Stimulated activated CD8-positive, alpha-beta memory T cell treated with anti-CD3 and anti-CD28 coated beads, Interleukin-7, amount 100 ng/mL, for 48 hours (primary cell): ENCODE data around the gene MRPL39.
"Not testable (repeated sequence)": the region's sequence is repeated elsewhere in the genome, so short reads cannot be mapped to it uniquely, and the experiment has no call there.

Experiments used
- DNase-seq, 2 donors: peaks; one replicate each; pipeline ENCODE4 v3.0.0-alpha.2; 2020; ENCODE audit warnings: low read depth in 1 of 2; ENCODE audit errors: extremely low read depth in 1 of 2

The MRPL39 gene

GRCh38 chr21:25607151-25608043 is at the start of gene MRPL39:
MRPL39 (minus strand) TSS chr21:25607481; CDS start chr21:25607475, 6 bp downstream.
- DNase-seq = peak; percentile 74 to 89

DNA sequence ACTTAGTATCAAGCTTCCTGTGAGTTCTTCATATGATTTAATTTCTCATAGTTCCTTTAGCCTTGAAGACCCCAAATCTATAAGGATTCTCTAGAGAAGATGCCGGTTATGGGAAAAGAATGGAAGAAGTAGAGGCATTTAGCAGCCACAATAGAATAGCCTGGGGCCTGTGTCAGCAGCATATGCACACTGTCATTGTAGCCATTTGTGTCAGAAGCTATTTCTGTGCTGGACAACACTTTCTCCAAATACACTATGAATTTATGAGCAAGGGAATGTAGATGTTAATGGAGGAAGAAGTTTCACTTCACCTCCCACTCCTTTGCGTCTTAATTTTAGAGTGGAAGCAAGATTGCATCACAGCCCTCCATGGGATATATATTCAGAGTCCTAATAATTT is 49.1 kb upstream of the MRPL39 start:
- no peak for DNase-seq

DNA sequence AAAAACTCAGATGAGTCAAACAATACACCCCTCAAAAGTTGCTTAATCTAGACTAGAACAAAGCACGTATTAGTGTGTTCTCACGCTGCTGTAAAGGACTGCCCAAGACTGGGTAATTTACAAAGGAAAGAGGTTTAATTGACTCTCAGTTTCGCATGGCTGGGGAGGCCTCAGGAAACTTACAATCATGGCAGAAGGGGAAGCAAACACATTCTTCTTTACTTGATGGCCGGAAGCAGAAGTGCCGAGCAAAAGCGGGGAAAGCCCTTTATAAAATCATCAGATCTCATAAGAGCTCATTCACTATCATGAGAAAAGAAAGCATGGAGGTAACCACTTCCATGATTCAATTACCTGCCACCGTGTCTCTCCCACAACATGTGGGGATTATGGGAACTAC is 41.9 kb upstream of the MRPL39 start:
- no peak for DNase-seq

- DNase-seq = no peak
Observed at GRCh38 chr21:25647647-25648046, 40.4 kb upstream of the MRPL39 start.

DNA sequence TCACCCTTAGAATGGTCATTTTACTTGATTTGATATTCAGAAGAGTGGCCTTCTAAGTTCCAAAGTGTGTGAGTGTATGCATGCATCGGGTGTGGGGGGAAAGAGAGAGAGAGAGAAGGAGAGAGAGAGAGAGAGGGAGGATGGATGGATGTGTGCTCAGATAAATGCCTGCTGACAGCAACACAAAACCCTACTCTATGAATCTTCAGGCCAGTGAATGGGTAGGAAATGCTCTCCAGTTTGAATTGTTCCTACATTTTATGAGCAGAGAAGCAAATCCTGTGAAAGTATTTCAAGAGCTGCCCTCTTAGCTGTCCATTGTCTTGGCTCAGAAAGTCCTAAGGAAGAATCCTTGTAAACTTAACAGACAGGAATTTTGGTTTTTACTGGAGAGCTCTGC is 39.2 kb upstream of the MRPL39 start:
- no peak for DNase-seq

GRCh38 chr21:25643486-25643885 is 36.2 kb upstream of the MRPL39 start:
- DNase-seq = no peak

DNA sequence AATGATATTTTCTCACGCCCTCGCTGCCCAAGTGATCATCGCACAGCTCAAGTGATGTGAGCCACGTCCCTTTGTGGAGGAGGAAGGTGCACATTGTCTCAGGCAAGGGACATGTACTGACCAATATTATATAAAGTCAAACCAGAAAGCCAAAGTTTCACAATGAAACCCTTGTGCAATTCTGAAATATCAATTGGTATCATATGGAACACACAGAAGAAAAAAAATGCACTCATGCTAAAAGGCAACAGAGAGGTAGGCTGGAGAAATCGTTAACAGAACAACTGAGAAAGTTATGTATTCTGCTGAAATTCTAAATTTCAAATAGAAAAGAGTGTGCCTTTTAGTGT is 33.6 kb upstream of the MRPL39 start:
- no peak for DNase-seq

DNA sequence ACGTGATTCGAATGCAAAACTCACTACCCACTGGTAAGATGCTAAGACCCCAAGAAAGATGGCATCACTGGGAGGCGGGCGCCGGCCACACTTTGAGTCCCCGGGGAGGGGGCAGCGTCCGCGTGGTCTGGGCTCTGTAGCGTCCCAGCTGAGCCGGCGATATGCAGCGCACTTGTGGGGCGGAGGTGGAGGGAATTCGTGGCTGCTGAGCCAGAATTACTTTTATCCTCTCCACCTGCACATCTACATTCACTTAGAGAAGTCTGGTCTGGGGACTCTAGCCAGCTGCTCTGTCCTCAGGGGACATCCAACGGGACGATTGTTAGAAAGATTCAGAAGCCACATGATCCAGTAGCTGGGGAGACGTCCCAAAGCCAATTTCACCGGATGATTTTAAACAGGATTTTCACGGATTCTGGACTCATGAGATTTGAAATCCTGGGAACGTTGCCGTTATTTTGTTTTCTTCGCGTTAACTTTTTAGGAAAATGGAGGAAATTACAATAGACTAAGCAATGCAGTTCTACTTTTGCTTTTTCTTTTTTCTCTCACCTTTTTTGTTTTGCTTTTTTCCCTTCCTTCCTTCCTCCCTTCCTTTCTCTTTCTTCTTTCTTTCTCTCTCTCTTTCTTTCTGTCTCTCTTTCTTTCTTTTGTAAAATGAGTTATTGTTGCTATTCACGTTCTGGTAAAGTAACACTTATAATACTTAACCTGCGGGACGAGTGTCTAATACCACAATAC is 33.1 kb upstream of the MRPL39 start:
- no peak for DNase-seq

GRCh38 chr21:25639551-25640201 is 32.4 kb upstream of the MRPL39 start:
- DNase-seq = peak; percentile 6 to 21

GRCh38 chr21:25638660-25639550 is 31.6 kb upstream of the MRPL39 start, which contains the start of gene JAM2:
JAM2 (plus strand) TSS chr21:25639258; CDS start chr21:25639822, 564 bp downstream.
- peak in 1 of 2 donors; percentile 18 for DNase-seq

DNA sequence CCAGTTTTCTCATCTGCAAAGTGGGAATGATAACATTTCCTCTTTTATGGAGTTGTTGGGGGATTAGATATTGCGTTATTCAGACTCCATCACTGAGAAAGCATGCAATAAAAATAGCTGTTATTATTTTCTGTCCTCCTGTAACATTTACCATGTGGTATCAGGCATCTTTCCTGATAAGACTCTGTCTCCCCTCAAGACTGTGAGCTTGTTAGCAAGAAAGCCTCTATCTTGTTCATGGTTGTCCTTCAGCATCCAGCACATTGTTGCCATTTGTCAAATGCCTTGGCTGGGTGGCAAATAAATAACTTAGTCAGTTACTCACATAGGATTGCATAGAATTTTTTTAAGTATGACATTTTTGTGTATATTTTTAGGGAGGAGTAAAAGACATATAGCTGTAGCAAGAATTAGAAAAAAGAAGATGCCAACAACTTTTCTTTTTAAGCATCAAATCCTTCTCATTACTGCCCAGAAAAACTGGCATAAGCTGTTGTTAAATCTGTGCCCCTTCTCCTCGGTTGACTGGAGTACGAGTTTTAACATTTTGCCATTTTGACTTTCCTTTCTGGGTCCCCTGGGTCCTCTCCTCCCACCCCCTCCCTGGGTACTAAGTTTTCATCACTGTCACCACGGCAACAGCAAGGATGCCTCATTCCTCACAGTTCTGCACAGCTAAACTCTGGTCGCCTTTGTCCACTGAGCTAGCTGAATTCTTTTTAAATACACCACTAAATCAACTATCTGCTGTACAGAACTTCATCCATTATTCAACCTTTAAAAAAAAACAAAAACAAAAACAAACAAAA is 30.8 kb upstream of the MRPL39 start:
- DNase-seq = no peak

DNA sequence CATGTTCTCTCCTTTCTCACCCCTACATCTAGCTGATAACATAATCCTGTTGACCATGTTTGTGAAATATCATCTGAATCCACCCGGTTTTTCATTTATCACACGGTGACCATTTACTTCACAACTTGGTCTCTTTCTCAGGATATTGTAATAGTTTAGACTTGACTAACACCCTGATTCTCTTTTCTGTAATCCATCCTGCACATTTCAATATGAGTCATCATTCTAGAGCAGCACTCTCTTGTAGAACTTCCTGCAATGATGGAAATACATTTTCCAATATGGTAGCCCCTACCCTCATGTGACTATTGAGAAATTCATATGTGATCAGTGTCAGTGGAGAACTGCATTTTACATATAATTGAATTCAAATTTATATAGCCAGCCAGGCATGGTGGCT is 29.4 kb upstream of the MRPL39 start:
- DNase-seq = no peak

- DNase-seq = no peak
Observed at GRCh38 chr21:25635310-25635709, 28.0 kb upstream of the MRPL39 start.

GRCh38 chr21:25632296-25632695 is 25.0 kb upstream of the MRPL39 start:
- DNase-seq = no peak

GRCh38 chr21:25626757-25627156 is 19.5 kb upstream of the MRPL39 start:
- DNase-seq = no peak

GRCh38 chr21:25625776-25626555 is 18.7 kb upstream of the MRPL39 start:
- DNase-seq = not testable (repeated sequence)

GRCh38 chr21:25625036-25625435 is 17.8 kb upstream of the MRPL39 start:
- no peak for DNase-seq

DNA sequence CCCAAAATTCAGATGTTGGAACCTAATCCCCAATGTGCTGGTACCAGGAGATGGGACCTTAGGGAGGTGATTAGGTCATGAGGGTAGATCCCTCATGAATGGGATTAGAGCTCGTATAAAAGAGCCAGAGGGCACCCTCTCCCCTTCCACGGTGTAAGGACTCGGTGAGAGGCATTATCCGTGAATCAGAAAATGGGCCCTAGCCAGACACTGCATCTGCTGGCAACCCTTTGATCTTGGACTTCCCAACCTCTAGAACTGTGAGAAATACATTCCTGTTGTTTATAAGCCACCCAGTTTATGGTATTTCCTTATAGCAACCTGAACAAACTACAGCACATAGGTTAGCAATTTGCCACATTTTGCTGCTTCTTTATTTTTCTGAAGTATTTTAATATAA is 17.2 kb upstream of the MRPL39 start:
- no peak for DNase-seq

GRCh38 chr21:25619198-25619597 is 11.9 kb upstream of the MRPL39 start:
- DNase-seq = no peak
